Limb (tissue), 2 donors: ENCODE data around the gene TMEM132C.

Source experiments
- DNase-seq, 2 donors: peaks; one replicate each; pipeline ENCODE4 v3.0.0-alpha.2; 2016; ENCODE audit errors: extremely low spot score in 2 of 2

Gene TMEM132C

GRCh38 chr12:128657378-128657777, 390.4 kb downstream of the TMEM132C start:
- DNase-seq: no peak

- DNase-seq: no peak
These were observed 393.7 kb downstream of the TMEM132C start for GRCh38 chr12:128660532-128661225.

DNA sequence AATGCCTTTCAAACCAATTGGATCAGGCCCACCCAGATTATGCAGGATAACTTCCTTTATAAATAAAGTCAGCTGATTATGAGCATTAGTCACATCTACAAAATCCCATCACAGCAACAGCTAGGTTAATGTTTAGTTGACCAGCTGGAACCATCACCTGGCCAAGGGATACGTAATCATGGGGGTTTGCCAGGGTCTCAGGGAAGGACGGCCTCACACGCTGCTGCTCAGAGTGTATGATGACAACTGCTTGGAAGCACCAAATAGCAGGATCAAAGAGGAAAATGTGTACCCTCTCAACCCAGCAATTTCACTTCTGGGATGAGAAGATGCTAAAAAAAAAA, 394.2 kb downstream of the TMEM132C start:
- no peak for DNase-seq

- no peak for DNase-seq
These were observed 395.1 kb downstream of the TMEM132C start for GRCh38 chr12:128662101-128662500.

DNA sequence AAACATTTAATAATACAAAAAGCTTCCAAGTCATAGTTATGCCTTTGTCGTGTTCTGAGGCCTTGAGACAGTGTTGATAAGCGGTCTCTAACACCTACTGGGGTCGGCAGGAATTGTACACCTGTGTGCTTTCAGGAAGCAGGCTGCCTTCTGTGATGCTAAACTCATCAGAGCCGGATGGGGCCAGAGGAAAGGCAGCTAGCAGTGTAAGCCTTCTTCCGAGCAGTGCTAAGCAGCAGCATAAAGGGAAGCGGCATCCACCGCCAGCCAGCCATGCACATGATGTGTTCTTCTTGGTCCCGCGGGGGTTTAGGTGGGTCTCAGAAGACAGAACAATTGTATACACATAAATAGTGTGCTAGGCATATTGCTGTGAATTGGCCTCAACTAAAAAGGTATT, 397.5 kb downstream of the TMEM132C start:
- no peak for DNase-seq

DNA sequence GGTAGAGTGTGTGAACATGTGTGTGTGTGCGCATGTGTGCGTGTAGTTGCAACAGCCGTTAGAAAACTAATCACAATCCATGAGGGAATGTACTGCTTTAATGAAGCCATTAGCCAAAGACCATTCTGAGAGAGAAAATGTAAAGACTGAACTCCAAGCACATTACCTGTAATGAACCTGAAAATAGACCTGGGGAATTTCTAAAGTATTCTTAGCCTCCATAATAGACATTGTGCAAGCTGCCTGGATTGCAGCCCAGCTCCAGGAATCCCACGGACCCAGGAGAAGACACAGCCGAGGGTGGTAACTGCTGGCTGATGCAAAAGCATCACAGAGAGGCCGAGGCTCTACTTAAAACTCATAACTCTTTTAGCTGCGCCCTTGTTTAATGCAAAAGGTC, 400.2 kb downstream of the TMEM132C start:
- DNase-seq: no peak

DNA sequence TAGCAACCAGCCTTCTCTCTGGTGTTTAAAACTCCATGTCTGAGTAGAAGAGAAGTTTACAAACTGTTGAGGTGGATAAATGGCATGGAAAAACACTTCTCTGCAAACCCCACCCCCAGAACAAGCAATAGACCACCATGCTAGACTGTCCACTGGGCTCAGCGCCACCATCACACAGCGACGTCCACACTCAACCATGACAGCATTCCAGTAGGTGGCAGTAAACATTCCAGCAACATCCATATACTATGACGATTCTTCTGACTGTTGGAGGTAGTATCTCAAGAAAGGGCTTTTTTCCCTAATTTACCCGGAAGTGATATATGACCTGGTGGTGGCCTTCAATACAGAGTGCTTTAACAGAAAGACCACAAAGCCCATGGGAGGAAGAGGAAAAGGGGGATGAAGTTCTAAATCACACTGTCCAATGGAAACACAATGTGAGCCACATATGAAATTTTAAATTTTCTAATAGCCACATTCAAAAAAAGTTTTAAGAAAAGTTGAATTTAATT, 404.6 kb downstream of the TMEM132C start:
- DNase-seq: no peak

- DNase-seq: no peak
These were observed 405.5 kb downstream of the TMEM132C start for GRCh38 chr12:128672428-128672827.

DNA sequence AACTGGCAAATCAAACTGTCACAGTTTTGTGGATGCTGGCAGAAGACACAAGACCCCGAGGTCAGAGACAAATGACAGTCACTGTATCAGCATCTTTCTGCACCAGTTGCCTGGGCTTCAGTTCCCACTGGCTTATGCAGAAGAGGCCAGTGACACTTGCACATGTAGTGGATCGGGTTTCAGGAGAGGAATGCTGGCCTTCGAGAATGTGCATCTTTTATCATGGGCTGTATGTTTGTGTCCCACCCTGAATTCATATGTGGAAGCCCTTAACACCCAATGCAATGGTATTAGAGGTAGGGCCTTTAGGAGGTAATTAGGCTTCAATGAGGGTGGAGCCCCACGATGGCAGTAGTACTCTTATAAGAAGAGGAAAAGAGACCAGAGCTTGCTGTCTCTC, 405.9 kb downstream of the TMEM132C start:
- DNase-seq: no peak

DNA sequence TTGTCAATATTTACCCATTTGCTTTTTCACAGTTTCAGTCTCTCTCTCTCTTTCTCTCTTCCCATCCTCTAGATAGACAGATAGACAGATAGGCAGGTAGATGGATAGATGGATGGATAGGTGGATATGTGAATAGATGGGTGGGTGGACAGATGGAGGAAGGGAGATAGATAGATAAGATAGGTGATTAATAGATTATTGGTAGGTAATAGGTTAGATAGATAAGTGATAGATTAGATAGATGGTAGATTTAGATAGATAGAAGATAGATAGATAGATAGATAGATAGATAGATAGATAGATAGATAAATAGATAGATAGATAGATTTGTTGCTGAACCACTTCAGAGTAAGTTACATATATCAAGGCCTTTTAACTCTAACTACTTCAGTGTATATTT, 408.6 kb downstream of the TMEM132C start:
- no peak for DNase-seq

- DNase-seq: no peak
These were observed 413.6 kb downstream of the TMEM132C start for GRCh38 chr12:128680555-128680954.

- DNase-seq: no peak
These were observed 415.7 kb downstream of the TMEM132C start for GRCh38 chr12:128682548-128683275.

- no peak for DNase-seq
These were observed 417.4 kb downstream of the TMEM132C start for GRCh38 chr12:128684352-128684751.

GRCh38 chr12:128685903-128686475, 419.0 kb downstream of the TMEM132C start:
- no peak for DNase-seq

- no peak for DNase-seq
These were observed 420.9 kb downstream of the TMEM132C start for GRCh38 chr12:128687851-128688250.

DNA sequence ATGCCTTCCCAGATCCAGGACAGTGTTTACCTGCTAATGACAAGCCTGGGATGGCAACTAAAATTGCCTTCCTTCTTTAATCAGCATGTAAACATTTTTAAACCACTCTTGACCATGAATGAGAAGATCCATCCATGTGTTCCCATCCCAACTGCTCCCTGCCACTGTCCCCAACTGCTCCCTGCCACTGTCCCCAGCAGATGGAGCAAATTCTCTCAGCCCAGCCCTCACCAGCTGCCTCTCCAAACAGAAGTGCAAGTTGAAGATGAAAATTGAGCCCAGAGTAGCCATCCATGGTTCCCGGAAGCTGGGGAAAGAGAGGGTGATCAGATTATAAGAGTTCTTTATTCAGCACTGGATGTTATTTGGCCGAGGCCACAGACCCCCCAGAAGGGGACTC, 423.7 kb downstream of the TMEM132C start:
- no peak for DNase-seq

DNA sequence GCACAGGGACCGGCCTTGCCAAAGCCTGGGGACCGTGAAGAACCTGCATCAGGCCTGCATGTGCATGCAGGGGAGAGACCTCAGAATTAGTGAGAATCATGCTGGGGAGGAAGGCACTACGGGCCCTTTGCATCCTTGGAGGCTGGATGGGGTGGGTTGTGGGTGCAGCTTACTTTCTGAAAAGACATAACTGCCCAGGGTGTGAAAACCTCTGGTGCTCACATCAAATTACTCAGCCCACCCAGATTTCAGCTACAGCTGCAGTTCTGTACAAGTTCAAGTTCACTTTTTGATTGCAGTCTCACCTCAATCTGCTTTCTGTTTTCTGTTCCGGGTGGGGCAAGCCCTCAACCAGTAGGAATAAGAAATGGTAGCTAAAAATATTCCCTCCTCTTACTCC, 426.1 kb downstream of the TMEM132C start:
- no peak for DNase-seq

DNA sequence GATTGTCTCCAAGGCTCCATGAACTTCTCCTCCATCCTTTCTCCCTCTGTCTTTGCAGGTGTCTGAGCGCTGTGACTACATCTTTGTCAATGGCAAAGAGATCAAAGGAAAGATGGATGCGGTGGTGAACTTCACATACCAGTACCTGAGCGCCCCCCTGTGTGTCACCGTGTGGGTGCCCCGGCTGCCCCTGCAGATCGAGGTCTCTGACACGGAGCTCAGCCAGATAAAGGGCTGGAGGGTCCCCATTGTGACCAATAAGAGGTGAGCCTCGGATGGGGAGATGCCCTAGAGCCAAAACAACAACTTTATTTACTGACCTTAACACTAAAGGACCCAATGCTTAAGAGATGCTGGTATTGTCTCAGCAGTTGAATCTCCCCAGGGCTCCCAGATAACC, 426.8 kb downstream of the TMEM132C start:
- DNase-seq: no peak

DNA sequence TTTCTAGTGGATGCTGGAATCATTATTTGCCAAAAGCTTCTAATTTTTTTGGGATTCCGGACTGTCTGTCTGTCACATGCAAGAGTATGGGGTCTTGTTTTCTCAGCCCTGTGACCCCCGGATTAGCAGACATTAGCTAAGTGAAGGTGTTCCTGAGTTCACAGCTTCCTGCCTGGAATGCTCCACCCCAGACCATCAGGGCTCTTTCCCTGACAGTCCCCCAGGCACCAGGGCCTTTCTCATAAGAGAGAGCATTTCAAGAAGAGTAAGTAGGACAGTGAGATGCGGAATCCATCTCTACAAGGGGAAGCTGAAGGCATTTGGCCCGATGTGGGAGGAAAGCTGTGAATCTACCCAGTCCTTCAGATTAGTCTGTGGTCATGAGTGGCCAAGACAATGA, 427.5 kb downstream of the TMEM132C start:
- no peak for DNase-seq

DNA sequence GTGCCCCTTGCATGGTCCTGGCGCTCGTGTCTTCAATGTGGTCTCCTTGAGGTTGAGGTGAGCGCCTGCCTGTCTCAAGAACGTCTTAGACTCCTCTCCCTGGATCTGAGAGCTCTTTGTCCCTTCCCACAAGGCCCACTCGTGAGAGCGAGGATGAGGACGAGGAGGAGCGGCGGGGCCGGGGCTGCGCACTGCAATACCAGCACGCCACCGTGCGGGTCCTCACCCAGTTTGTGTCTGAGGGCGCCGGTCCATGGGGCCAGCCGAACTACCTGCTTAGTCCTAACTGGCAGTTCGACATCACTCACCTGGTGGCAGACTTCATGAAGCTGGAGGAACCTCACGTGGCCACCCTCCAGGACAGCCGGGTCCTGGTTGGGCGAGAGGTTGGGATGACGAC, 428.7 kb downstream of the TMEM132C start:
- DNase-seq: no peak

DNA sequence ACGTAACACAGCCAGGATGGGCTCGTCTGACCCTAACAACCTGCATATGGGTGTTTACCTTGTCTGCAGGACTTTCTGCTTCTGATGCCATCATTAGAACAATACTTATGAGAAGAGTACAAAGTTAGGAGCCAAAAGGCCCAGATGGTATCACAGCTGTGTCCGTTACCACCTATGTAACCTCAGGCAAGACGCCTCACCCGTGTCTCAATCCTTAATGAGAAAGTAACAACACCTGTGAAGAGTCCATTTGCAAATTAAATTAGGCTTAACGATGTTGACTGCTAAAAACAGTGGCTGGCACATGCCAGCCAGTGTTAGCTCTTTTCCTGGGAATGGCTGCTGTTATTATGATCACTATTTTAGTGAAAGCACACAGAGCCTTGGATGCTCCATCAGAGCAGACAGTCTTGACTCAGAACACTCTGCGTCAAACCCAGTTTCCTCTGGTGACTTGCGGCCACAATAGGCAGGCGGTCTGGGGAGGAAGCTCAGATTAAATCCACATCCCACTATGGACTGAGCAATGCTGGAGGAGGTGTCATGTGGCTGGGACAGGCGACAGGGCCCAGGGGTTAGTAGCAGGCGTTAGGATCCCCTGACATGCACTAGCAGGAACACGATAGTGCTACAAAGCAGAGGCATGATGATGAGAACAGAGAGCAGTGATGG, 431.5 kb downstream of the TMEM132C start:
- DNase-seq: no peak

- no peak for DNase-seq
These were observed 432.1 kb downstream of the TMEM132C start for GRCh38 chr12:128699106-128699505.
